ENCODE measurements around the gene IGFBP4. TPM values are rescaled to one million over a fixed set of nuclear protein-coding genes. Genes with fewer than 3 reads are reported as not detected.
A peak's percentile ranks its signal among the peaks of the same experiment; 100 is the strongest.

Gene IGFBP4
- total and polyA plus RNA-seq, 4 experiments from 2014 or later = 3.3 to 6.1 (median 5.5) TPM

DNA sequence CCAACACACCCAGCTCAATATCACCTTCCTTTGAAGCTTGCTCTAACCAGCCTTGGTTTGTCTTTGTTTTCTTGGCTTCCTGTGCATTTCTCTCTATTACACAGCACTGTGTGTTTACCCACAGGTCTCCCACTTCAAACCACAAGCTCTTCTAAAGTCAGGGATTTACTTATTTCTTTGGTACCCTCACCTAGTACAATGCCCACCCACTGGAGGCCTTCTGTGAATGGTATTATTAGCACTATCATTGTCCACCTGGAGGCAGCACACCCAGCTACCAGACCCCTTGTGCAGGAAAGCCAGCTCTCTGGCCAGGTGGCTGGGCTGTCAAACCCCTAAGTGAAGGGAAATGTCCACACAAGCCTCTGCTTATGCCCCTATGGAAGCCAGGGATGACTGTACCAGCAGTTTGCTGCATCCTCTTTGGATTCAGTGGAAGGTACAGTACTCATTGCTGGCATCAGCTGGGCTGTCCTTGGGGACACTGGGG is 16.2 kb upstream of the IGFBP4 start:
- Histone ChIP-seq H3K36me3 (ENCODE audit: insufficient read depth, low read length) (no peaks in the 10 kb centered on the region), H3K4me1 (ENCODE audit: insufficient read depth, low read length) (peaks cover 29% of the 10 kb centered on the region), H3K4me3 (ENCODE audit: low read length in 2 of 2) (no peak overlapping the region), H3K9me3 (ENCODE audit: control insufficient read depth in 1 of 2, low read length in 2 of 2) (no peaks in the 10 kb centered on the region), H3K27me3 (ENCODE audit: insufficient read depth, low read length) (no peaks in the 10 kb centered on the region), H3K27ac (ENCODE audit: low read depth, low read length) (peak overlapping the region; percentile 33)
- Mint-ChIP-seq H3K9me3 (no peaks in the 10 kb centered on the region), H3K4me1 (peaks cover 27 to 29% (median 28%) of the 10 kb centered on the region in 4 donors), H3K27ac (peak overlapping the region in 6 of 7 donors; percentile 4 to 70 (median 21)), H3K4me3 (peak overlapping the region; percentile 10 to 72 (median 34)), H3K36me3 (no peaks in the 10 kb centered on the region), H3K27me3 (no peaks in the 10 kb centered on the region)
- intact Hi-C loops (cut with micrococcal nuclease) = no loop called here
- peak in 3 of 5 donors; percentile 34 to 45 (median 35) for DNase-seq
- POLR2A ChIA-PET (ENCODE audit: partially characterized antibody) = interaction anchor here (0.7 to 2.1 kb wide), 12 partner anchors 10 to 120 kb away, joined by 3 to 21 read pairs (median 4); partner anchors contain the start of genes IGFBP4 and TOP2A
- CTCF ChIA-PET (ENCODE audit: partially characterized antibody) = interaction anchor here (0.6 to 4.0 kb wide), 19 partner anchors 10 to 219 kb away, joined by 3 to 39 read pairs (median 4); partner anchors contain the start of genes IGFBP4 and TOP2A

DNA sequence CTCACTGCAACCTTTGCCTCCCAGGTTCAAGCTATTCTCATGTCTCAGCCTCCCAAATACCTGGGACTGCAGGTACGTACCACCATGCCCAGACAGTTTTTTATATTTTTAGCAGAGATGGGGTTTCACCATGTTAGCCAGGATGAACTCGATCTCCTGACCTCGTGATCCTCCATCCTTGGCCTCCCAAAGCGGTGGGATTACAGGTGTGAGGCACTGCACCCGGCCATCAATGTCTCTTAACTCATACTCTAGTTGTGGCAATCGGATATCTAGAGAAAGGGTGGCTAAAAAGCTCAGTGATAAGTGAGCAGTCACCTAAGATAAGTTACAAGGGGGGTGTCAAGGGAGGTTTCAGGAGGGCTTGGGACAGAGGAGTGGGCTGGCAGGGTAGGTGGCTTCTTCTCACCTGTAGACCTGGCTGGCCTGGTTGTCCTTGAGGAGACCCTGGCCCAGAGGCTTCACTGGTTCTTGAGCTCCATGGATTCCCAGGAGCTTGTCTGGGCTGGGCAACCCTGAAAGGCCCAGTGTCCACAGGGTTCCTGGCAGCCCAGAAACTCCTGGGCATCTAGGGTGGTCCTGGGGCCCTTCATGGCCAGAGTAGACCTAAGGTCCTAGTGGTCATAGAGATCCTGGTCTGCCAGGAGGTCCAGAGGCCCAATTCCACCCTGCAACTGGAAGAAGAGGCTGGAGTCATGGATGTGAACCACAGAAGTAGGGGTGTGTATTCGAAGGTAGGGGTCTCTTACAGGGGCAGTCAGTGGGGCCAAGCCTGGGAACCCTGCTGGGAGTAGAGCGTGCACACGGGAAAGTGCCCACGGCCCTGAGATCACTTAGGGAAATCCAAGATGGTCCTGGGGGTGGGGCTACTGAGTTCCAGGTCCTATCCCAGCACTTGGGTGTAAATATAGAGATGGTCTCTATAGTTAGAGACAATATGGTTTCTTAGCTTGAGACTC is 12.7 kb upstream of the IGFBP4 start:
- Histone ChIP-seq H3K36me3 (ENCODE audit: insufficient read depth, low read length) (no peaks in the 10 kb centered on the region), H3K27me3 (ENCODE audit: insufficient read depth, low read length) (no peaks in the 10 kb centered on the region), H3K27ac (ENCODE audit: low read depth, low read length) (no peak overlapping the region), H3K4me3 (ENCODE audit: low read length in 2 of 2) (no peak overlapping the region), H3K4me1 (ENCODE audit: insufficient read depth, low read length) (peaks cover 25% of the 10 kb centered on the region), H3K9me3 (ENCODE audit: control insufficient read depth in 1 of 2, low read length in 2 of 2) (no peaks in the 10 kb centered on the region)
- POLR2A ChIA-PET (ENCODE audit: partially characterized antibody) = no interaction called here
- Mint-ChIP-seq H3K36me3 (no peaks in the 10 kb centered on the region), H3K9me3 (no peaks in the 10 kb centered on the region), H3K27ac (peak overlapping the region in 1 of 7 donors; percentile 29), H3K4me1 (peaks cover 25 to 27% (median 26%) of the 10 kb centered on the region in 4 donors), H3K4me3 (no peak overlapping the region), H3K27me3 (no peaks in the 10 kb centered on the region)
- CTCF ChIA-PET (ENCODE audit: partially characterized antibody) = interaction anchor here (1.1 kb wide), 1 partner anchor 12 kb away, joined by 3 read pairs; no protein-coding TSS in a partner anchor
- no peak for DNase-seq
- intact Hi-C loops (cut with micrococcal nuclease) = no loop called here

DNA sequence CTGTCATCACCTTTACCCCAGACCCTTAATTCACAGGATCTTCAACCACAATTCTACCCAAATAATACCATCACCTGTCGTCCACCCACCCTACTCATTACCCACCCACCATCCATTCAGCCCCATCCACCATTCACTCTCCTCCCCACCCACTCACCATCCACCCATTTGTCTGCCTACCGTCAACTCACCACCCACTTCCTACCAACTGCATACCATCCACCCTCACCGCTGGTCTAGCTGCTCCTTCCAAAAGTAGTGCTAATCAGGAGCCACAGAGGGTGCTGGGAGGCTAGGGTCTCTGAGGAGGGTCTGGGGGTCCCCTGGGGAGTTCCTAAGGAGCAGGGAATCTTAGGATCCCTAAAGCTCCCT is 12.0 kb upstream of the IGFBP4 start:
- Histone ChIP-seq H3K4me3 (ENCODE audit: low read length in 2 of 2) (no peak overlapping the region), H3K4me1 (ENCODE audit: insufficient read depth, low read length) (peaks cover 18% of the 10 kb centered on the region), H3K27ac (ENCODE audit: low read depth, low read length) (no peak overlapping the region), H3K9me3 (ENCODE audit: control insufficient read depth in 1 of 2, low read length in 2 of 2) (no peaks in the 10 kb centered on the region), H3K27me3 (ENCODE audit: insufficient read depth, low read length) (no peaks in the 10 kb centered on the region), H3K36me3 (ENCODE audit: insufficient read depth, low read length) (no peaks in the 10 kb centered on the region)
- H3K4me3 Mint-ChIP-seq = no peak overlapping the region
- intact Hi-C loops (cut with micrococcal nuclease) = no loop called here
- H3K27me3 Mint-ChIP-seq = no peaks in the 10 kb centered on the region
- H3K36me3 Mint-ChIP-seq = no peaks in the 10 kb centered on the region
- no peak for DNase-seq
- CTCF ChIA-PET (ENCODE audit: partially characterized antibody) = interaction anchor here (1.1 kb wide), 1 partner anchor 13 kb away, joined by 3 read pairs; no protein-coding TSS in a partner anchor
- H3K27ac Mint-ChIP-seq = peak overlapping the region in 1 of 7 donors; percentile 29
- POLR2A ChIA-PET (ENCODE audit: partially characterized antibody) = no interaction called here
- H3K9me3 Mint-ChIP-seq = no peaks in the 10 kb centered on the region
- peaks cover 18 to 20% (median 19%) of the 10 kb centered on the region in 4 donors for H3K4me1 Mint-ChIP-seq

DNA sequence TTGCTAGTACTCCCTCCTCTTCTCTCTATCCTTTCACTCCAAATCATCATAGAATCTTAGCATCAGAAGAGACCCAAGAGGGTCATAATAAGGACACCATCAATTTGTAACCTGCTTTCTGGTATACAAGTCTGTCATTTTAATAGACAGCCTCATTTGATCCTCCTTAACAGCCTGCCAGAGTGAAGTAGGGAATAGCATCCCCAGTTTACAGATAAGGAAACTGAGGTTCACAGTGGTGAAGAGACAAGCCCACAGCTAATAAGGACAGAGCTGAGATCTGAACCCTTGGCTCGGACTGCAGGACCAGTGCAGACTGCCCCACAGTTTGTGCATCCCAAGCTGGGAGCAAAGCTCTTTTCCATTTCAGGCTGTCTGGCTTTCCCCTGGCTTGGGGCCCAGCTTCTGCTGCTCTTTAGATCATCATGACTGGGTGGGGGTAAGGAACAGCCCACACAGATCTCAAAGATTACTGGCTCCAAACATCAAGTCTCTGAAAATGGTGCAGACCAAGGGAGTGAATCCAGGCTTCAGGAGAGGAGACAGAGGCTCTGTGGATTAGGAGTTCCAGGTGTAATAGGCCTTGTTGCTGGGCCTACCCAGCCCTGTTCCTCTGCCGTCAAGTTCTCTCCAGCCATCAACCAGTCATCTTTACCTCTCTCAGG is 10.3 kb upstream of the IGFBP4 start:
- Mint-ChIP-seq H3K9me3 (no peaks in the 10 kb centered on the region), H3K36me3 (no peaks in the 10 kb centered on the region), H3K4me3 (no peak overlapping the region), H3K27me3 (no peaks in the 10 kb centered on the region), H3K4me1 (peaks cover 1 to 6% (median 3%) of the 10 kb centered on the region in 4 donors), H3K27ac (no peak overlapping the region)
- ChIA-PET CTCF (ENCODE audit: partially characterized antibody) (interaction anchor here (1.1 to 2.4 kb wide), 5 partner anchors 17 to 100 kb away, joined by 3 to 6 read pairs (median 4); no protein-coding TSS in a partner anchor), POLR2A (ENCODE audit: partially characterized antibody) (no interaction called here)
- no peak for DNase-seq
- no peak overlapping the region for H3K27ac ChIP-seq (ENCODE audit: low read depth, low read length)
- no peaks in the 10 kb centered on the region for H3K27me3 ChIP-seq (ENCODE audit: insufficient read depth, low read length)
- no peaks in the 10 kb centered on the region for H3K9me3 ChIP-seq (ENCODE audit: control insufficient read depth in 1 of 2, low read length in 2 of 2)
- peaks cover under 1% of the 10 kb centered on the region for H3K4me1 ChIP-seq (ENCODE audit: insufficient read depth, low read length)
- H3K4me3 ChIP-seq (ENCODE audit: low read length in 2 of 2) = no peak overlapping the region
- no peaks in the 10 kb centered on the region for H3K36me3 ChIP-seq (ENCODE audit: insufficient read depth, low read length)
- intact Hi-C loops (cut with micrococcal nuclease) = no loop called here

DNA sequence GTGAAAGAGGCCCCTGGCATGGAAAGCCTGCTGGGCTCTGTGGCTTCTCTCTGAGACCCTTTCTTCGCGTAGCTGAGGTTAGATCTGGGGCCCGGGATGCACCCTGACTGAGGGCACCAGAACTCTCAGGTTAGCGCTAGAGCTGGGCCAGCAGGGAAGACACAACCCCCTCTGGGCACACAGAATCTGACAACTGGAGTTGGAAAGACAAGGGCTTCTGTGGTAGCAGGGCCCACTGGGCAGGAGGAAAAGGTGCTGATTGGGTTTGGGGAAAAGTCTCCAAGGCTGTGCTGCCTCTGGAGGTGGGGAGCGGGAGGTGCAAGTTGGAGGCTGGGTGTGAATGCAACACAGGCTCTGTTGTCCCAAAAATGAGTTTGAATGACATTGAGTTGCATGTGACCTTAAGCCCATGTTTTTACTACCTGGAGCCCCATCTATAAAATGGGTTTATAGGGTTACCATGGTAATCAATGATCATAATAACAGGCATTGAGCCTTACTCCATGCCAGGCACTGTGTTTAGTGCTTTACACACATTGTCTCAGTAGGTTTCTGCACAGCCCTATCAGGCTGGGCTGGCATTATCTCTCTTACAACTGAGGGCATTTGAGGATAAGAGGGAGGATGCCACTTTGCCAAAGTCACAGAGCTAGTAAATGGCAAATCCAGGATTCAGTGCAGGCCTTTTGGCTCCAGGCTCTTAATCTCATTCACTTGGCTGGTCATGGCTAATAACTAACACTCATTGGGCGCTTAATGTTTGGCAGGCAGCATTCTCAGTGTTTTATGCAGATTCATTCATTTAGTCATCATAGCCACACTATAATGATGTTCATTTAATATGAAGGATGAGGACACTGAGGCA is 9.5 kb upstream of the IGFBP4 start:
- no peaks in the 10 kb centered on the region for H3K27me3 ChIP-seq (ENCODE audit: insufficient read depth, low read length)
- H3K9me3 Mint-ChIP-seq = no peaks in the 10 kb centered on the region
- H3K4me1 Mint-ChIP-seq = peaks cover 0 to 4% (median 1%) of the 10 kb centered on the region in 4 donors
- POLR2A ChIA-PET (ENCODE audit: partially characterized antibody) = no interaction called here
- DNase-seq = no peak
- CTCF ChIA-PET (ENCODE audit: partially characterized antibody) = interaction anchor here (1.1 to 2.4 kb wide), 5 partner anchors 10 to 99 kb away, joined by 3 to 6 read pairs (median 5); no protein-coding TSS in a partner anchor
- no peaks in the 10 kb centered on the region for H3K36me3 Mint-ChIP-seq
- intact Hi-C loops (cut with micrococcal nuclease) = no loop called here
- no peak overlapping the region for H3K27ac ChIP-seq (ENCODE audit: low read depth, low read length)
- no peaks in the 10 kb centered on the region for H3K4me1 ChIP-seq (ENCODE audit: insufficient read depth, low read length)
- no peak overlapping the region for H3K4me3 Mint-ChIP-seq
- no peak overlapping the region for H3K4me3 ChIP-seq (ENCODE audit: low read length in 2 of 2)
- no peaks in the 10 kb centered on the region for H3K9me3 ChIP-seq (ENCODE audit: control insufficient read depth in 1 of 2, low read length in 2 of 2)
- H3K27me3 Mint-ChIP-seq = no peaks in the 10 kb centered on the region
- peak overlapping the region in 2 of 7 donors; percentile 48 to 59 for H3K27ac Mint-ChIP-seq
- H3K36me3 ChIP-seq (ENCODE audit: insufficient read depth, low read length) = no peaks in the 10 kb centered on the region

DNA sequence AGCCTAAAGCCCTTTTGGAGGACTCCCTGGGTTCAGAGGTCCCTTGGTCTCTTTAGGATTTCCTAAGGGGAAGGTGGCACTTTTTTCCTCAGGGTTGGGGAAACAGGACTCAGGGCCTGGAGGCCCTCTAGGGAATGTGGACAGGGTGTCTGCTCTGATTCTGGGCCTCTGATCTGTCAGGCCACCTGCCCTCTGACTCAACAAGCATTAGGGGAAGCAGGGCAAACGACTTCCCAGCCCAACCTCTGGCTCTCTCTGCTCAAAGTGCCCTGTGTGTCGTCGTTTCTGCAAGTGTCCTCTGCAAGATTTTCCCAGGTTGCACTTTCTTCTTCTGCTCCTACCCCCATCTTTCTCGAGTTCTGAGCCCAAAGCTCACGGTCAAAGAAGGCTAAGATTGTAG is 6.6 kb upstream of the IGFBP4 start:
- H3K27ac Mint-ChIP-seq = no peak overlapping the region
- no peak overlapping the region for H3K4me3 ChIP-seq (ENCODE audit: low read length in 2 of 2)
- H3K9me3 Mint-ChIP-seq = no peaks in the 10 kb centered on the region
- intact Hi-C loops (cut with micrococcal nuclease) = no loop called here
- H3K4me1 Mint-ChIP-seq = peaks cover 0 to 10% (median 3%) of the 10 kb centered on the region in 4 donors
- H3K36me3 Mint-ChIP-seq = no peaks in the 10 kb centered on the region
- H3K27me3 ChIP-seq (ENCODE audit: insufficient read depth, low read length) = no peaks in the 10 kb centered on the region
- no peaks in the 10 kb centered on the region for H3K36me3 ChIP-seq (ENCODE audit: insufficient read depth, low read length)
- no peaks in the 10 kb centered on the region for H3K9me3 ChIP-seq (ENCODE audit: control insufficient read depth in 1 of 2, low read length in 2 of 2)
- DNase-seq = no peak
- no peaks in the 10 kb centered on the region for H3K27me3 Mint-ChIP-seq
- ChIA-PET CTCF (ENCODE audit: partially characterized antibody) (interaction anchor here (1.1 to 16.7 kb wide), 5 partner anchors 10 to 98 kb away, joined by 3 to 192 read pairs (median 4); no protein-coding TSS in a partner anchor), POLR2A (ENCODE audit: partially characterized antibody) (interaction anchor here (1.1 kb wide), 1 partner anchor 96 kb away, joined by 5 read pairs; no protein-coding TSS in a partner anchor)
- H3K4me1 ChIP-seq (ENCODE audit: insufficient read depth, low read length) = no peaks in the 10 kb centered on the region
- no peak overlapping the region for H3K27ac ChIP-seq (ENCODE audit: low read depth, low read length)
- H3K4me3 Mint-ChIP-seq = no peak overlapping the region
